Subcutaneous adipose tissue (tissue), 4 donors: ENCODE results near the gene KRT81. TPM values are rescaled to one million over a fixed set of nuclear protein-coding genes. Genes with fewer than 3 reads are reported as not detected.

Source experiments
- total RNA-seq, 4 donors: library from RNA; depleted of rRNA; stranded (reverse); fragments of >200 nt; gene quantifications; one replicate each; pipeline ENCODE4 v1.1.0, GENCODE V29; 2016
- TF ChIP-seq, protein P1 (sequence below): fragments of 450-650 bp; IDR thresholded peaks from one replicate; pipeline ENCODE4 v1.5.1; 2016; ENCODE audit warnings: low read depth, mild to moderate bottlenecking, control low read depth, antibody characterized with exemption, moderate library complexity

Gene KRT81
- total RNA-seq, 4 donors from 2014 or later = not detected

DNA sequence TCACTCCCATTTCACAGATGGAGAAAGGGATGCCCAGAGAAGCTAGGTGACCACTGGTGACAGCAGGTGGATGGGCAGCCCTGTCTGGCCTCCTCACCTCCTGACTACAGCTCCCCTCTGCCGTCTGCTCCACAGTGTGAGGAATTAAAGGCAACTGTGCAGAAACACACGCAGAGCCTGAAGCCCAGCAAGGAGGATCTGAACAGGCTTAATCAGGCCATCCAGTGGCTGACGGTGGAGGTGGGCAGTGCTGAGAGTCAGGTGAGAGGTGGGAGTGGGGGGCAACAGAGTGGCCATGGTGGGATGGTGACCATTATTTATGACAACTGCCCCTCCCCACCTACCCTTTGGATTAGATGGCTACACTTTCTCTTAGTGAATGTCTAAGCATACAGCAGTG is 15.6 kb downstream of the KRT81 start:
- TF ChIP-seq, protein P1, sequence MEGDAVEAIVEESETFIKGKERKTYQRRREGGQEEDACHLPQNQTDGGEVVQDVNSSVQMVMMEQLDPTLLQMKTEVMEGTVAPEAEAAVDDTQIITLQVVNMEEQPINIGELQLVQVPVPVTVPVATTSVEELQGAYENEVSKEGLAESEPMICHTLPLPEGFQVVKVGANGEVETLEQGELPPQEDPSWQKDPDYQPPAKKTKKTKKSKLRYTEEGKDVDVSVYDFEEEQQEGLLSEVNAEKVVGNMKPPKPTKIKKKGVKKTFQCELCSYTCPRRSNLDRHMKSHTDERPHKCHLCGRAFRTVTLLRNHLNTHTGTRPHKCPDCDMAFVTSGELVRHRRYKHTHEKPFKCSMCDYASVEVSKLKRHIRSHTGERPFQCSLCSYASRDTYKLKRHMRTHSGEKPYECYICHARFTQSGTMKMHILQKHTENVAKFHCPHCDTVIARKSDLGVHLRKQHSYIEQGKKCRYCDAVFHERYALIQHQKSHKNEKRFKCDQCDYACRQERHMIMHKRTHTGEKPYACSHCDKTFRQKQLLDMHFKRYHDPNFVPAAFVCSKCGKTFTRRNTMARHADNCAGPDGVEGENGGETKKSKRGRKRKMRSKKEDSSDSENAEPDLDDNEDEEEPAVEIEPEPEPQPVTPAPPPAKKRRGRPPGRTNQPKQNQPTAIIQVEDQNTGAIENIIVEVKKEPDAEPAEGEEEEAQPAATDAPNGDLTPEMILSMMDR = no peak

DNA sequence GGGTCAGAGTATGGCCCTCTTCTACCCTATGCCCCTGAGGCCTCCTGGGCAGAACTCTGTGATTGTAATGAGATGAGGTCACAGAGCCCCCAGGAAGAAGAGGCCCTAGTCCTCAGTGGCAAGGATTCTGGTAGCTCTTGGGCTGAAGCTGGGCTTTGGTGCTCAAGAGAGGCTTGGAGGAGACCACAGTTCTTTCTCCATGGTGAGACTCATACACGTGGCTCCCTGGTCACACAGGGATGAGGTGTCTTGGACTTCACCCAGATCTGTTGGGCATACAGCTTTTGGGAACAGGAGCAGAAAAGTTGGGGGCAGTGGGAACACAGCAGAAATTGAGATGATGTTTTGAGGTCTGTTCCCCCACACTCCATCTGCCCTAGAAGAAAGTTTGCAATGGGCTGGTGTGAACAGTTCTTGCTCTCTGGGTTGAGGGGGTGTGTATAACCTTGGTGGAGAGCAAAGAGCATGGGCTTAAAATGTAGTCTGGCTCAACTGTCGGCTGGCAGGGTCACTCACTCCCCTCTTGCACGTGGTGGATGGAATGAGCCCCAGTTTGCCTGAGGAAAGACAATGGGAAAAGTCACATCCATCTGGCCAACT is 16.7 kb downstream of the KRT81 start, which contains the start of gene KRT86:
TSS of gene KRT86 (plus strand) at position 125 of the 600 bp plus-strand sequence. CDS start 27,272 bp downstream, outside the sequence.
- TF ChIP-seq, protein P1 = no peak

DNA sequence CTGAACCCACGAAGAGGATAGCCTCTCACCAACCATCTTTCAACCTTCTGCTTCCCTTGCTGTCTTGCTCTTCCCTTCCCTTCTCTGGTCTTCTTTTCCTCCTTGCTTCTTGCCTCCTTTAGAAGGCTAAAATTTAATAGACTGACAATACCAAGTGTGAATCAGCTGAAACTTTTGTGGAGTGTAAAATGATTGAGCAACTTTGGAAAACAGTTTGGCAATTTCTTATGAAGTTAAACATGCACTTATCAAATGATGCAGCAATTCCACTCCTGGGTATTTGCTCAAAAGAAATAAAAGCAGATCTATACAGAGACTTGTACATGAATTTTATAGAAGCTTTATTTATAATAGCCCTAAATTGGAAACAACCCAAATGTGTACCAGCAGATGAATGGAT is 20.2 kb downstream of the KRT81 start:
- TF ChIP-seq, protein P1 = no peak

DNA sequence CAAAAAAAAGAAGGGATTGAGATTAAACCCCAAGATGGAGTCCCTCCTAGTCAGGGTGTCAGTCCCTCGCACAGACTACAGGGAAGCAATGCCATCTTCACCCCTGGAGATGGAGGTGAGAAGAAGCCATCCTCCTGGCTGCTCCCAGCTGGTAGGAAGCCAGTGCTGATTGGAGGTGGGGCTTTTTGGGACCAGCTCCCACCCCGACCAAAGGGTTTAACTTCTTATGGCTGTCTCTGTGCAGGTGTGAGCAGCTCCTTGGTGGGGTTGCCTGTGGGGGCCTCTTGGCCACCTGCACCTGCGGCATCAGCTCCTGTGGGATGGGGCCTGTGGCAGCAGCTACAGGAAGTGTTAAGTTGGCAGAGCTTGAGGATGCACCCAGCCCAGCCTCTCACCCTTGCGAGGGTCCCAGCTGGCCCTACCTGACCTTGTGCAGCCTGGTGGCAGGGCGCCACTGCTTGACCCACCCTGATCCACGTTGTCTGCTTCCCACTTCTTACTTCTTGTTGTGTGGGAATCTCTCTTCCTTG is 20.7 kb downstream of the KRT81 start:
- TF ChIP-seq, protein P1 = no peak

DNA sequence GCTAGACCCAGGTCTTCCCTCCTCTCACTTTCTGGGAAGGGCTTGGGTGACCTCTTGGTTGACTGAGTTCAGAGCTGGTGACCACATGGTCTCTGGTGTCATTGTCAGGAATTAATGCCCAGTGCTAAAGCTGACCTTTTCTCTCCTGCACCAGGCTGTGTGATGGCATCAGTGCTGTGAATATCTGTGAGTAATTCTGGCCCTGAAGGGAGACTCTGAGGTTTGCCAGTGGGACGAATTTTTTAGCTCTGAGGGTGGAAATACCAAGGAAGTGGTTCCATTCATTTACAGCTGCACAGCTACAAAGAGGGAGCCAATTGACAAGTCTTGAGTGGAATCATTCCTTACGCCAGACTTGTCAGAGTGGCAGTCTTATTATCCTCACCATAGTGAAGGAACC is 23.1 kb downstream of the KRT81 start:
- TF ChIP-seq, protein P1 = no peak

DNA sequence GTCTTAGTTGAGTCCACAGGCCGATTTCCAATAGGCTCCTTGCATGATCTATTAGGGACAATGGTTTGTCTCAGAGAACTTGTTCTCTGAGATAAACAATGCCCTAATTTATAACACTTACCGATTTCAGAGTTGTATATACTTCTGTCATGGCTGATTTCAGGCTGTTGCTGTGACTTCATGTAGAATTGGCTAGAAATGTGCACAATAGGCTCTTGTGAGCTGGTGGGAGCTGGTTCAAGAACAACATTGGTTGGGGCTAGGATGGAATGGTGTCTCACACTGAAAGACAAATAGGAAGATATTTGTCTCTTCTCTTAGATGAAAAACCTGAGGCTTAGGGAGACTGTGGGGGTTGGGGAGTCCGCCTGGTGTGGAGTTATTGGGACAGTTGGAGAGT is 23.6 kb downstream of the KRT81 start:
- TF ChIP-seq, protein P1 = no peak

DNA sequence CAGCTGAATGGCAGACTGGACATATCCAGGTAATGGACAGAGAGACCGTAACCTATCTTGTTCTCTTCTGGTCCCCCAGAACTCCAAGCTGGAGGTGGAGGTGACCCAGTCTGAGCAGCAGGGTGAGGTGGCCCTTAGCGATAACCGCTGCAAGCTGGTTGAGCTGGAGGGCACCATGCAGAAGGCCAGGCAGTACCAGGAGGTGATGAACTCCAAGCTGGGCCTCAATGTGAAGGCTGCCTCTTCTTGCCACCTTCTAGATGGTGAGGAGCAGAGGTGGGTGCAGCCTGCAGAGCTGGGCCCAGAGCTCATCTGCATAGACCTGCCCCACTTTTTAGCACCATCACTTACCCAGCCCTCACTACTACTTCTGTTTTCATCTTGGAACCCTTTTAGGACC is 24.1 kb downstream of the KRT81 start:
- TF ChIP-seq, protein P1 = no peak
